GM21360 (cell line): Measurements from ENCODE around the gene TERB1.

ENCODE experiments used
- ATAC-seq: cut with Tn5 transposase; IDR thresholded peaks from one replicate; pipeline ENCODE4 v1.9.1; 2021; ENCODE audit warnings: mild to moderate bottlenecking, moderate library complexity; ENCODE audit not compliant: unreplicated experiment

Gene TERB1

DNA sequence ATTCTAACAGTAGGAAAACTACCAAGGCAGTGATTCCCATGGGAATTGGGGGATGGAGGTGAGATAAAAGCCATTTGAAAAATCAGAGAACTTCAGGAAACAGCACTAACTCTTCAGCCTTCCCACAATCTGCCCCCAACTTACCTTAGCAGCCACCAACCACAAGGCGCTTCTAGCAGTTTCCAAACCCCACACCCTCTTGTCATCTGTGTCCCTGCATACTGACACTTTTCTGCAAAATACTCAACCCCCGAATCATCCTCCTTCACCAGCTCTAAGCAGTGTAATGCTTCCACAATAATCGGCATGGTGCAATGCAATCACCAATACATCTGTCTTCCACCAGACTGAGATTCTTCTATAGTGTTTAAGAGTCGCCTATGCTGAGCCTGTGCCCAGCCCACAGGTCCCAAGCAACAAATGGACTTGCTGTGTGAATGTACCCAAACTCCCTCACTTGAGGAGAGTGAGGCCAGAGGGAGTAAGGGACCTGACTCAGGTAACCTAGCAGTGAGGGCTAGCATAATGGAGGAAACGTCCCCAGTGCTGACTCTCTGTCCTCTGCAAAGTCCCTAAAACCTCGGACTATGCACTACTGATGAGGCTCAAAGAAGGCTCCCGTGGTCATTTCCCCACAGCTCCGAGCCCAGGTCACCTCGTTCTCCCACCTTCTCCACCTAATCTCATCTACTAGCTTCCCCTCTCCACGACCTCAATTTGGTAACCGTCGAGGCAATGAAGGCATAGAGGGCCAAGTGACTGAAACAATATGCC is 50.9 kb downstream of the TERB1 start:
- no peak for ATAC-seq

DNA sequence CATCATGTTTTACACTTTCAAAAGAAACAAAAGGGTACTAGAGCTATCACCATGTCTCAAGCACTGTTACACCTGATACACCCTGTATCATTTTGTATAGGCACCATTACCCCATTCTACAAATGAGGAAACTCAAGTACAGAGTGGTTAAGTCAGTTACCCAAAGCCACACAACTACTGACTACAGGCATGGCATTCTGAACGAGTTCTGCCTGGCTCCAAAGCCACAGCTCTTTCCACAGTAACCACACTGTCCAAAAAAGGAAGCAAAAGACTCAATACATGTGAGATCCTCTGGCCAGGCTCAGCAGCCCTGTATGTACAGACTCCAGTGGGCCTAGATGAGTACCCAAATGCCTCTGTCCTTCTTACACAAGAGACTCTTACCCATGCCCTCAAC is 54.7 kb downstream of the TERB1 start:
- ATAC-seq, result no peak

DNA sequence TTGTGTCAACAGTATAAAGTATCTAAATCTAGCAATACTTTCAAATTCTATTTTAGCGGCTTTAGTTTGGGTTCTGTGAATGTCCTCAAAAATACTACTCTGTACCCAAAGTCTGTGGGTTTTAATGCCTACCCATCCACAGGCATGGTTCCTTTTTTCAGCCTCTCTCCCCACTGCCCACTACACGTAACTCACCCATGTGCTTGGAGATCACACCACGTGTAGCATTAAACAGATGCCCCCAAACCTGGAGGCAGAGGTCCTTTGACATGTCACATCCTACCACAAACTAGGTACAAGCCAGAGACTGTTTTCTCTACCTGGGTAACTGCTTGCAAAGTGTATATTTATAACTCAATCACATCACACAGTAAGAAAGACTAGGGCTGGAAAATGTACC is 55.3 kb downstream of the TERB1 start:
- no peak for ATAC-seq

DNA sequence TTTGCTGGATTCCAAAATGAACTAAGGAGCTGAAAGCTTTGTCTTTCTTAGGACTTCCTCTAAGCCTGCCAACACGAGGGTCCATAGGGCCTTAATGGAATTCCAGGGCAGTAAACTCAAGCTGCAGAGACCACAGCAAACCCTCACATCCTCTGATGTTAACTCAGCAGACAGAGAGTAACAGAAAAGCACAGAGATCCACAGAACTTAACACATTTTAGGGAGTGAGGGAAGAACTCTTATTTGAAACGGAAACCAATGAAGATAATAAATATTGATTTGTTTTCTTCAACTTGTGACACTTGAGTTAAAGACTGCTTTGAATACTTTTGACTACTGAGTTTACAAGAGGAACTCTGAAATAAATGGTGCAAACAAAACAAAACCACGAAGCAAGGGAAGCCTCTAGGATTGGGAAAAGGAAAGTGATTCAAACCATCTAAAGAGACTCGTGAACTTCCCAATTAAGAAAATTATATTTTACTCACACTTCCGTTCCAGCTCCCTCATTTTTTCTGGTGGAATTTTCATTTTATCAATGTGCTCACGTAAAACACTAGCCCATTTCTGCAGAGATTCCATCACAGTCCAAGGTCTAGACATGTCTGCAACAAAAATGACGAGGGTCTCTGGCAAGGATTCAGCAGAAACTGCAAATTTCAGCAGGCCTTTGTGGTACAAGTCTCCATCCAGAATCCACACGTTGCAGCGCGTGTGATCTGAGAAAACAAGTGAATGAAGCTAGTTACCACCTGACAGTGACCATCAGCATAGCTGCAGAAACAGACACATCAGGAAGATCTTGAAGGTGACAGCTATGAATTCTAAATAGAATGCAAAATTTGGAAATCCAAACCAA is 59.2 kb downstream of the TERB1 start:
- no peak for ATAC-seq

DNA sequence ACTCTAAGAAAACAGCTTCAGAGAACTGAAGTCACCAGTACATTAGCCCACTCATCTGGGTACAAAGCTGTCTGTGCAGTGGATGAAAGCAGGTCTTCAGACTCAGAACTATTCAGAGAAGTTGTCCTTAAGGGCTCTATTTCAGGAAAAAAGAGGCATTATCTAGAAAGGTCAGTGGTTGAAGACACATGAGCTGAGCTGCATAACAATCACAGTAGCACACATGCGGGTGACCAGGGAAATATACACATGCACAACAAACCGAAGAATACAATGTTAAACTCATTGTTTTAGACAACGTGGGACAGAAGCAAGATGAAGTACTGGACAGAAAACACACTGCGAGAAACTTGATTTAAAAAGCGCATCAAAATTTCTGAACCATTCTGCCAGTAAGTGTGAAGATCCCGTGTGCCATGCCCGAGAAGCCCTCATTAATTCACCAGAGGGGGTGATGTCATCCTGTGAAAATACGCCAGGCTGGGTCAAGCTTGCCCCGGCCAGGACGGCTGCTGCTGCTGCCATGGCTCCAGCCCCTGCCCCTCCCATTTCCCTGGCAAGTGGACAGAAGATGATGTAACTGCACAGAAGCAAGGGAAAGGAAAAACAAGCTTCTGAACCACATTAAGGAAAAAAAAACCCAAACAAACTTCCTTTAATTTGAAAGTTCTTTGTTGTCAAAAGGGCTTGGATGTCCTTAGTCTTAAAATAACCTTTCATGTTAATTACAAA is 60.0 kb downstream of the TERB1 start:
- ATAC-seq, result no peak

DNA sequence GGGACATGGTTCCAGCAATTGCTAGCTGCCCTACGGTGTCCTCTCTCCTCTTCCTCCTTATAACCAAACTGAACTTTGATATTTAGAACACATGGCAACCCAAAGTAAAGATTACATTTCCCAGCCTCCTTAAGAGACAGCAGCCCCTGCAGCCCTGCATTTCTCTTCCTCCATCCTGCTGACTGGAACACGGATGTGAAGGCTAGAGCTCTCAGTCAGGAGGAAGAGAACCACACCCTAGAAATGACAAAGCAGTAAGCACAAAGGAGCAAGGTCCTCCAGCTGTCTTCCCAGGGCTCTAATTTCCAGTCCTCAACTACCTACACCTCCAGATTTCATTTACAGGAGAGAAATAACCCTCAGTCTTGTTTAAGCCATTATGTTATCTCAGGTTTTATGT is 60.9 kb downstream of the TERB1 start:
- ATAC-seq, result no peak

DNA sequence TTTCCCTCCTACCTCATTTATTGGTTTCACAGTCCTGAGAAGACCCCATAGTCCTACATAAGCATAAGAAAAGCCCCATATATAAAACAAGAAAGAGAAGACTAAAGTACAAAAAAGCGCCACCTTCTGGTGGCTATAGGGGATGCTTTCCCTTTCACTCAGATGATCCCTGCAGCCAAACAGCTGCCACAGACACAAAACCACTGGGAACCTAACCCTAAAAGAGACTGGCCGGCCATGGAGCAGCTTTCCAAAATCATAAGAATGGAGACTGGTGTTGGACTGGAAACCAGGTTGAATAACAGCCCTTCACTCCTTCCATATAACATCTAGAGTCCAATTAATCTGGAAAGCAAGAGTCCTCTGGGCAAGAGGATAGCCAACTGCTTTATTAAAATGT is 61.4 kb downstream of the TERB1 start:
- no peak for ATAC-seq

DNA sequence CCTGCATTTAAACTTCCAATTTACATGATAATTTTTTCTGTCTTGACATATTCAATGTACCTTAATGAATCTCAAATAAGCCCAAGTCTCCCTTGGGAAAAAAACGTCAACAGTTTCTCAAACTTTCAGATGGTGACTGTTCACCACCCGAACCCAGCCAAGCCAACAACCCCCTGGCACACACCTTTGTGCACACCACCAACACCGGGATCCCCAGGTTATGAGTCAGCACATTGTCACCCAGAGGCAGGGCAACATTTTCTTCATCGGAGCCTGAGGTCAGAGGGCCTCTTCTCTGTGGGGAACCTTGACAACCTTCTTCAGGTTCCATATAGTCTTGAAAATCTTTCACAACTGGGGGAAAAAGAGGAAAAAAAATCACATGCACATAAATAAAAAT is 65.5 kb downstream of the TERB1 start:
- no peak for ATAC-seq

DNA sequence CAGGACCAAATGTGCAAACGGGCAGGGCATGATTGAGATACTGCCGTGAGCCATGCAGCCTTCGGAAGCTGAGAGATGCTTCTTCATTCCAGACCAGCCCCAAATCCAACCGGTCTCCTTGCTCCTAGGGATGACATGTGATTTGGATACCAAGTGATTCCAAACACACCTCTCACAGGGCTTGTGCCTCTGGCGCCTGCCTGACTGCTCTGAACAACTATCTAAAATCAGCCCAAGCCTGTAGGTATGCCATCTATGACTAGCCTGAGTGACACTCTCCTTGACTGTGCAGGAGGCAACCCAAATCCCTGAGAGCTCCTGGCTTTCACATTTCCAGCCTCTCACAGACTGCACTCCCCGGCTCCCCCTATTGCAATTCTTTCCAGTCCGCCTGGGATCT is 70.3 kb downstream of the TERB1 start:
- no peak for ATAC-seq

DNA sequence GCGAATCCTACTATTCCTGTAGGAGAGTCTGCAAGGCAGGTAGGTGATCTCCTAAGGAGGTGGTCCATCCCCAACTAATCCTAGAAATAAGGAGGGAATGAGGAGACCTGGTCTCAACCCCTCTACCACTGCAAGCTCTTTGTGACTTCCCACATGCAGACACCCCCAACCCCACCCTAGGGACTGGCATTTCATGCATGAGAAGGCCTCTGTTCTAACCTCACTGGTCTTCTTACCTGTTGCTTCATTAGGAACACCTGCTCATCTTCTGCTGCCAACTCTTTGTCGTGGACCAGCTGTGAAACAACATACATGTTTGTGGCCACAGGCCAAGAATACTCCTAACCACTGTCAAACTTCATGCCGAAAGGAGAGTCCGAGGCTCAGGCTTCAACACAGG is 72.6 kb downstream of the TERB1 start:
- ATAC-seq, result no peak

DNA sequence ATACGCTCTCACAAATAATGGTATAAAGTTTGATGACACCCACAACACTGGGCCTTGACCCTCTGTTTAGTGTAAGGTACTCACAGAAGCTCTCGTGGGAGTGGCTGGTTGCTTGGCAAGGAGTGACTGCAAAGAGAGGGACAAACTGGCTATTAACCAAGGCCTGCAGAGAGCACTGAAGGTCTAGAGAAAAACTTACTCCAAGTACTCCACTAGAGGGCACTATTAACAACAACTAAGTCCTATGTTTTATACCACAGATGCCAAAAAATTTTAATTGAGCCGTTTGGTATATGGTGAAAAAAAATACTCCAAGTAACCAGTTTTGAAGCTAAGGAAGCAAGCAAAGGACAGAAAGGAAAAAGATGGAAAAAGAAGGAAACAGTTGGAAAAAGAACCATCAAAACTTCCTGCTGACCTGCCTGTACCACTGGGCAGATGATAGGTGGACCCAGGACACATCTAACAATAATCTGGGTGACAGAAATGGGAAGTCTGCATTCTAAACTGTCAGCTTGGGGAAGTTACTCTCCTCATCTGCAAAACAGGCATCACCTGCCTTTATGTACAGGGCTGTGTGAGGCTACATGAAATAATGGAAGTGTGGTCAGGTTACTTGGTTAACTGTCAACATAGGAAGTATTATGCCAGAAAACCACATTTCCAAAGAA is 73.1 kb downstream of the TERB1 start:
- no peak for ATAC-seq

DNA sequence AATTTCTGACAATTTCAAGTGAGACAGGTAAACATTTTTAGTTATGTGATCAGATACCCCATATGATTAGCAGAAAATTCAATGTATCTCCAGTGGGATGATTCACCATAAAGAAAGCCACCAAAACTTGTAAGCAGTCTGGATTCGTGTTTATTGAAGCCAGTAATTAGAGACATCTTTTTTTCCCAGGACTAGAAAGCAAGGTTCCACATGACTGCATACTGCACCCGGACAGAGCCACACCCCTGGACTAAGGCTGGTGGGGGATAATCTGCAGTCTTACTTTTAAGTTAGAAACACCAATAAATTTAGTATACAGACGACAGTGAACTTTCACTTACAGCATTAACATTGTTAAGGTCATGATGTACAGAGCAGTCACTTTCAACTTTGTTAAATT is 80.6 kb downstream of the TERB1 start:
- ATAC-seq, result no peak

DNA sequence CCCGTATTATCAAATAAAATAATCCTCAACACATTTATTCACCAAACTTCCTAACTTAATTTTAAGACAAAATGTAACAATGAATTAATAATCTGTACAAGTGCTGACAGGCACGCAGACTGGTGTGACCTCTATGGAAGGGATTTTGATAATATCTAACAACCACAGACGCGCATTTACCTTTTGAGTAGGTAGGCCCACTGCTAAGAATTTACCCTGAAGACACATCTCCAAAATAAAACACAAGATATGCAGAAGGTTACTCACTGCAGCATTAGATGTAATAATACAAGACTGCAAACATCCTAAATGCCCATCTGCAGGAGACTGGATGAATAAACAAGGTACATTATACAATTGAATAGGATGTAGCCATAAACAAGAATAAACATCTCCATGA is 82.1 kb downstream of the TERB1 start:
- ATAC-seq, result no peak

DNA sequence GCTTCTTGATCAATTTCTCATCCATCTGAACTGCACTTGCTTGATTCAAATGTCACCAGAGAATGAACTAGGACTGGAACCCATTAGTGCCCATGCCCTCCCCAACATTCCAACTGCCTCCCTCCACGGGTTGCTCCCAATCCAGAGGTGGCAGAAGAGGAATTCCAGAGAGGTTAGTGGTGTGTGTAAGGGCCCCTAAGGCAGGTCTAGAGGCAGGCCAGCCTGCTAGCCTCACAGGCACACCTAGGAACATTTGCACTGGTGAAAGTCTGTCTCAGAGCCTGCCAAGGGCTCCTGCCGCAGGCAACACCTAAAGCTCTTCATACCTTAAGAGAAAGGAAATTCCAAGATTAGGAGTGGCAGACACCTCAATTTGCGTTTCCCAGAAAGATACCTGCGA is 83.6 kb downstream of the TERB1 start:
- ATAC-seq, result no peak

DNA sequence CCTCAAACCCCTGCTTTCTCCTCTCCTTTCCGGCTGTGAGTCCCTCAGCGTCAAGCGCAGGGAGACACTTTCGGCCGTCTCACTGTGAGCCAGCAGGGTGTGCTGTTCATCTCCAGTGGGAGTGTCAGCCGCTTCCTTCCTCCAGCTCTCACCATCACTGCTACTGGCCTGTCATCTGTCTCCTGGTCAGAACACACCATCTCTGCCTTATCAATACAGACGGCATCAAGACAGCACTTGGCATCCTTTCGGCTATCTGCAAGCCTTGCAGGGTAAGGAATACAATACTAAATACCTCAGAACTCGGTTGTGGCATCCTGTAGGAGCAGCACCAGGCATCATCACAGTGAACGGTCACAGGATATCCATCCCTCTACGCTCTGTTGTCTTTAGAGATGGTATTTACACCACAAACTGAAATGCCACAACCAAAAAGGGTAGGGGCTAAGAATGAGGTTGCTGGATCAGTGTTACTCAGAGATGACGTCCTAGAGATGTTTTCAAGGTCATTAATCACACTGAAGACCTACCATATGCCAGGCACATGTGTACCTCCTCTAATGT is 84.2 kb downstream of the TERB1 start:
- ATAC-seq, result no peak

DNA sequence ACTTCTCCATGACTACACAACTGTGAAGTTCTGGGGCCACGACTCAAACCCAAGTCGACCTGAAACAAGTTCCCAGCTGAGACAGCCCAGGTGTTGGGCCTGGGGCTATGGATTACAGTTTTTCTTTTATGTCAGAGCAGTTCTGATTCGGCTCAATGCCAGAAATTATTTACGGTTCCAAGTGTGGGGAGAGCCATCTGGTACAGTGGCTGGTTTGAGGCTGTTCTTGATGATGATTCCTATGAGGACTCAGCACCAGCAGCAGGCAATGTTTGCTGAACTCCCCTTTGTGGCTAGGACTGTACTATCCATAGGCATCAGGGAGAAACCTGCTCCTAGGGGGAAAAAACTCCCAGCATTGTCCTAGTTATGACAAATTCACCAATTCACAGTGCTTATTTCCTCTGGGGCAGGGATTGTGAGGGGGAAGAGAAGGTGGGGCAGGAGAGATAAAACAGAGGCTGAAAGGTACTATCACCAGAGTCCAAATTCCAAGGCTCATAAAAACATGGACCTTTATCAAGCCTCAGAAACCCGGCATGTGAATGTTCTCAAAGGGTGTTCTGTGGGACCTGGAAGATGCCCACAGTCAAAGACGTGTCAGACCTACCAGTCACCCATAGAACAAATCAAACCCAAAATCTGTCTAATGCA is 86.6 kb downstream of the TERB1 start:
- no peak for ATAC-seq

DNA sequence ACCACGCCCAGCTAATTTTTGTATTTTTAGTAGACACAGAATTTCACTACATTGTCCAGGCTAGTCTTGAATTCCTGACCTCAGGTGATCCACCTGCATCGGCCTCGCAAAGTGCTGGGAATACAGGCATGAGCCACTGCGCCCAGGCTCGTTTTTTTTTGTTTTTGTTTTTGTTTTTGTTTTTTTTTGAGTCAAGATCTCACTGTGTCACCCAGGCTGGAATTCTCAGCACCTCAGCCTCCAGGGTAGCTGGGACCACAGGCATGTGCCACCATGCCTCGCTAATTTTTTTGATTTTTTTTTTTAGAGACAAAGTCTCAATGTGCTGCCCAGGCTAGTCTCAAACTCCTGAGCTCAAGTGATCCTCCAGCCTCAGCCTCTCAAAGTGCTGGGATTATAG is 87.3 kb downstream of the TERB1 start:
- no peak for ATAC-seq

DNA sequence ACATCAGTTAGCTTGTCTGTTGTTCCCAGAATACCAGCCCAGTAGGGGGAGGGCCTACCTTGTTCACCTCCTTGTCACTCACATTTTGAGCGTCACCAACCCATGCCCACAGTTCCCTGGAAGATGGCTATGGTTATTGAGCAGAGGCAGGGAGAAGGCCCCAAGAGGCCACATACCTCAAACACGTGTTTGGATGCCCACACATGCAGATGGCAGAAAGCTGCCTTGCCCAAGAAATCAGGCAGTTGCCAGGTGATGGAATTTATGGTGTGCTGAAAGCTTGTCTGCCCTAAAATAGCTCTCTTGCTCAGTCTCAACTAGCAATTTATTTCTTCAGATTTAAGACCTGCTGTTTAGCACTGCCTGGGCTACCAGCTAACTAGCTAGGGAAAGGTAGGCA is 88.3 kb downstream of the TERB1 start:
- no peak for ATAC-seq

DNA sequence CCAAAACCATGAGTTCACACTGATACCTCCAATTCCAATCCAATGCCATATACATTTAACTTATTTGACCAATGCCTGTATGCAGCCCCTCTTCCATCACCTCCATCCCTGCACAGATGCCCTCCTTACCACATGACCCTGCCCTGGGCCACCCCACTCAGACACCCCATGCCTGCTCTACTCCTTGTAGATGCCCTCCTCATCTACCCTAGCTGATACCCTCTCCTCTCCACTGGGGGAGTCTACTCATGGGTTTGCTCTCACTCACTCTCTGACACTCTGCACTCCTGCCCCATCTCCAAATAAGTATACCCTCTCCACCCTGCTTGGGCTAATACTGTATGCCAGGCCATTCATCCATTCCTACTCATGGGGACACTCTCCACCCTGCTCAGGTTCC is 88.9 kb downstream of the TERB1 start:
- no peak for ATAC-seq

DNA sequence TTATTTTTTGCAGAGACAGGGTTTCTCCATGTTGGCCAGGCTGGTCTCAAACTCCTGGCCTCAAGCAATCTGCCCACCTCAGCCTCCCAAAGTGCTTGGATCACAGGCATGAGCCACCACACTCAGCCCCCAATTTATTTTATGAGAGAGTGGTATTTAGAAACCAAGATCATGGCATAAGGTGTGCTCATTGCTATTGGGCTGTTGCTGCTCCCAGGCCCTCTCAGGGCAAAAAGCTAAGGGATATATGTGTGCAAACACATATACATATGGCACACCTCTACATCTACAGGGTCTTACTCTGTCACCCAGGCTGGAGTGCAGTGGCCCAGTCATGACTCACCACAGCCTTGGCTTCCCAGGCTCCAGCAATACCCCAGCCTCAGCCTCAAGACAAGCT is 89.8 kb downstream of the TERB1 start:
- no peak for ATAC-seq
